GM12878 (cell line): Measurements from ENCODE around the gene LGALS9. TPM values are rescaled to one million over a fixed set of nuclear protein-coding genes. Genes with fewer than 3 reads are reported as not detected.

Source experiments
- ATAC-seq: fragments of 200-7000 bp; cut with Tn5 transposase; 3 replicates; pipeline ENCODE4 v1.9.1; 2020; ENCODE audit warnings: mild to moderate bottlenecking, moderate library complexity
- BruUV-seq: library from RNA; stranded (reverse); fragments of 400-500 nt; replicated peaks from 2 replicates; lab custom pipeline; 2021; lab: Mats Ljungman, UMichigan
- CTCF ChIA-PET: fragments of 300-600 bp; sonication (Branson Sonifier 250); formaldehyde crosslinking; extraction: SDS; loops from one replicate; lab custom pipeline; 2021; ENCODE audit warnings: inconsistent platforms; lab: Yijun Ruan, JAX
- POLR2A ChIA-PET: fragments of 350-600 bp; formaldehyde crosslinking; extraction: SDS; loops from one replicate; lab custom pipeline; 2021; ENCODE audit warnings: inconsistent platforms; lab: Charles Lee
- RAD21 ChIA-PET: fragments of 300-600 bp; sonication (Branson Sonifier 250); formaldehyde crosslinking; loops from one replicate; lab custom pipeline; 2023; ENCODE audit warnings: antibody characterized with exemption; ENCODE audit not compliant: unreplicated experiment; lab: Charles Lee
- SMC1A ChIA-PET: fragments of 300-600 bp; sonication (Branson Sonifier 250); formaldehyde crosslinking; loops from one replicate; lab custom pipeline; 2023; ENCODE audit not compliant: unreplicated experiment, uncharacterized antibody; lab: Charles Lee
- DNase-seq: peaks from one replicate; pipeline ENCODE4 v3.0.0-alpha.2; 2011; ENCODE audit warnings: low read depth, low spot score
- FAIRE-seq: peaks from 3 replicates; lab custom pipeline; 2011; peaks lifted over from hg19 to GRCh38; lab: Jason Lieb, UNC
- H2AFZ ChIP-seq: 2 replicates; pipeline ENCODE4 v1.6.0; 2011; ENCODE audit warnings: low read depth, low read length, control low read depth; ENCODE audit not compliant: control insufficient read depth
- H3K27ac ChIP-seq: 2 replicates; pipeline ENCODE4 v1.5.1; 2011; ENCODE audit warnings: control low read depth; ENCODE audit not compliant: control insufficient read depth, insufficient read depth
- H3K27me3 ChIP-seq, 2 experiments: replicated peaks in 1 of 2; 2 replicates each; pipeline versions ENCODE4 v1.6.0 to v1.6.1; 2011; ENCODE audit warnings: low read length in 1 of 2; ENCODE audit not compliant: control insufficient read depth in 2 of 2, insufficient read depth in 2 of 2
- H3K36me3 ChIP-seq, 2 experiments: 2 replicates each; pipeline ENCODE4 v1.5.1; 2011; ENCODE audit warnings: low read length in 1 of 2; ENCODE audit not compliant: control insufficient read depth in 2 of 2, insufficient read depth in 2 of 2
- H3K4me1 ChIP-seq: 2 replicates; pipeline ENCODE4 v1.6.1; 2011; ENCODE audit warnings: mild to moderate bottlenecking, low read length, moderate library complexity, mixed read lengths; ENCODE audit not compliant: control insufficient read depth, insufficient read depth
- H3K4me2 ChIP-seq: 2 replicates; pipeline ENCODE4 v1.6.0; 2011; ENCODE audit warnings: control low read depth; ENCODE audit not compliant: control insufficient read depth, insufficient read depth
- H3K4me3 ChIP-seq: fragments of 200-600 bp; sonication (generic); 2 replicates; pipeline ENCODE4 v1.5.1; 2016
- H3K79me2 ChIP-seq: 2 replicates; pipeline ENCODE4 v1.6.0; 2011; ENCODE audit warnings: low read length; ENCODE audit not compliant: control insufficient read depth, insufficient read depth
- H3K9ac ChIP-seq: 2 replicates; pipeline ENCODE4 v1.8.0; 2011; ENCODE audit warnings: low read length, control low read depth, mixed read lengths; ENCODE audit not compliant: control insufficient read depth, insufficient read depth
- H3K9me3 ChIP-seq: replicated peaks from 3 replicates; pipeline ENCODE4 v1.5.1; 2011; ENCODE audit warnings: mild to moderate bottlenecking, low read length; ENCODE audit not compliant: control insufficient read depth, insufficient read depth
- H4K20me1 ChIP-seq: 2 replicates; pipeline ENCODE4 v1.6.0; 2011; ENCODE audit not compliant: control insufficient read depth, insufficient read depth
- BCL3 ChIP-seq: IDR thresholded peaks from 2 replicates; pipeline ENCODE4 v1.6.1; 2011; ENCODE audit warnings: borderline replicate concordance, low read depth, mild to moderate bottlenecking, moderate library complexity, low read length; ENCODE audit not compliant: insufficient read depth, poor library complexity, severe bottlenecking
- CHD4 ChIP-seq: fragments of 200-600 bp; sonication (generic); IDR thresholded peaks from 2 replicates; pipeline ENCODE4 v1.6.1; 2016; ENCODE audit warnings: mild to moderate bottlenecking
- CREB1 ChIP-seq: IDR thresholded peaks from 2 replicates; pipeline ENCODE4 v1.6.1; 2012; ENCODE audit warnings: low read depth, mild to moderate bottlenecking, inconsistent platforms
- EGR1 ChIP-seq, 2 experiments: IDR thresholded peaks; 1 replicate in 1 of 2; 2 replicates in 1 of 2; pipeline ENCODE4 v1.6.1; 2011 to 2012; ENCODE audit warnings: low read depth in 2 of 2, low read length in 2 of 2, borderline replicate concordance in 1 of 2, mild to moderate bottlenecking in 1 of 2, moderate library complexity in 1 of 2
- HCFC1 ChIP-seq: fragments of 150-350 bp; IDR thresholded peaks from 2 replicates; pipeline ENCODE4 v1.6.1; 2014; ENCODE audit warnings: low read length
- KDM1A ChIP-seq: fragments of 200-600 bp; sonication (generic); IDR thresholded peaks from 2 replicates; pipeline ENCODE4 v1.6.1; 2016; ENCODE audit warnings: borderline replicate concordance
- NFXL1 ChIP-seq: fragments of 450-650 bp; IDR thresholded peaks from 2 replicates; pipeline ENCODE4 v1.6.1; 2017; ENCODE audit warnings: antibody characterized with exemption, mild to moderate bottlenecking, borderline replicate concordance
- PAX8 ChIP-seq: fragments of 450-650 bp; IDR thresholded peaks from 2 replicates; pipeline ENCODE4 v1.6.1; 2017; ENCODE audit warnings: mild to moderate bottlenecking, moderate library complexity
- PKNOX1 ChIP-seq: fragments of 450-650 bp; IDR thresholded peaks from 2 replicates; pipeline ENCODE4 v1.6.1; 2016; ENCODE audit warnings: mild to moderate bottlenecking
- RUNX3 ChIP-seq: IDR thresholded peaks from 2 replicates; pipeline ENCODE4 v1.6.1; 2012; ENCODE audit warnings: low read length, inconsistent platforms
- SRF ChIP-seq, 2 experiments: IDR thresholded peaks; 2 replicates each; pipeline ENCODE4 v1.6.1; 2011; ENCODE audit warnings: low read depth in 2 of 2, low read length in 2 of 2, mild to moderate bottlenecking in 1 of 2, moderate library complexity in 1 of 2
- TAF1 ChIP-seq: IDR thresholded peaks from 2 replicates; pipeline ENCODE4 v1.6.1; 2011; ENCODE audit warnings: mild to moderate bottlenecking, low read depth, low read length, borderline replicate concordance
- TARDBP ChIP-seq: IDR thresholded peaks from 2 replicates; pipeline ENCODE4 v1.6.1; 2016; ENCODE audit warnings: borderline replicate concordance
- ZBTB4 ChIP-seq: fragments of 450-650 bp; formaldehyde crosslinking; IDR thresholded peaks from 2 replicates; pipeline ENCODE4 v1.4.0; 2022; ENCODE audit warnings: mild to moderate bottlenecking, moderate library complexity
- WGBS: methylation state at CpG from one replicate; pipeline ENCODE4 v1.1.6; 2016; ENCODE audit warnings: low lambda C conversion rate; ENCODE audit not compliant: insufficient replicate concordance, insufficient coverage; ENCODE audit errors: missing lambda C conversion rate; 5-methylcytosine and 5-hydroxymethylcytosine counted together
- in situ Hi-C: fragments of 300-500 bp; cut with MboI; formaldehyde crosslinking; loops from 9 replicates; pipeline ENCODE4 v1.14.3; 2018; ENCODE audit warnings: mixed read lengths
- intact Hi-C: fragments of 100-400 bp; cut with micrococcal nuclease; formaldehyde crosslinking; loops from one replicate; pipeline ENCODE4 v1.14.2; 2022; ENCODE audit not compliant: unreplicated experiment
- polyA plus RNA-seq, 11 experiments: library from polyadenylated mRNA; depleted of rRNA in 4 of 11; unstranded in 6 of 11; stranded (reverse) in 5 of 11; fragments of >200 nt; fragmentation: Nextera tagmentation in 4 of 11; fragmentation: Illumina TruSeq in 1 of 11; extraction: Ambion mirVana in 4 of 11; extraction: Trizol in 1 of 11; gene quantifications; 1 replicate in 1 of 11; 2 replicates in 10 of 11; pipeline versions ENCODE4 v1.2.1 to v1.2.3, GENCODE V29; 2011 to 2016; ENCODE audit warnings: inconsistent platforms in 2 of 11, missing spikeins in 2 of 11, low read depth in 1 of 11
- total RNA-seq, 4 experiments: library from RNA; depleted of rRNA in 3 of 4; stranded (reverse); fragments of >200 nt in 3 of 4; fragmentation: Illumina TruSeq in 1 of 4; extraction: Trizol in 1 of 4; gene quantifications; 2 replicates each; pipeline versions ENCODE4 v1.2.1 to v1.2.3, GENCODE V29; 2013 to 2021

LGALS9 gene
- total and polyA plus RNA-seq, 10 of the 15 experiments (the other 5 are each of a cell fraction or from before 2014, with no cell fraction given), result 22.5 to 294 (median 155) TPM

- no peak for TF ChIP-seq BCL3
- no peak for TF ChIP-seq PKNOX1
- no peak for TF ChIP-seq EGR1 (IDR thresholded peaks at IDR 0.05; ENCODE audit: borderline replicate concordance in 1 of 2, low read depth in 2 of 2, low read length in 2 of 2)
- no peak for TF ChIP-seq CHD4
- no peak for TF ChIP-seq TARDBP
- no peak for TF ChIP-seq CREB1
- no peak for TF ChIP-seq PAX8
These were observed 3.5 kb upstream of the LGALS9 start (continued) for GRCh38 chr17:27627514-27627913.

GRCh38 chr17:27628376-27628775 is 2.6 kb upstream of the LGALS9 start:
- Histone ChIP-seq H3K4me2 (no peak overlapping the region), H2AFZ (no peak overlapping the region), H3K36me3 (peaks cover 3 to 13% of the 10 kb centered on the region in 2 experiments; a peak in 3 of 4 replicates), H3K4me1 (peaks cover 7% of the 10 kb centered on the region), H3K9me3 (no peaks in the 10 kb centered on the region; the same call in 2 of the 3 replicates), H3K4me3 (no peak overlapping the region), H3K27ac (no peak overlapping the region), H4K20me1 (no peaks in the 10 kb centered on the region), H3K79me2 (peaks cover 25% of the 10 kb centered on the region), H3K27me3 (no peaks in the 10 kb centered on the region), H3K9ac (no peak overlapping the region)
- ChIA-PET CTCF (no interaction called here), POLR2A (no interaction called here), RAD21 (no interaction called here), SMC1A (no interaction called here)
- BruUV-seq, result no TSS peak
- 98% methylated on average over 5 of the region's 5 CpGs for WGBS
- no peak for TF ChIP-seq HCFC1
- TF ChIP-seq ZBTB4 (CRISPR knock-in tag), result no peak
- TF ChIP-seq RUNX3, result peak; percentile 36; the same call in 1 of the 2 replicates
- TF ChIP-seq KDM1A, result no peak
- TF ChIP-seq SRF (IDR thresholded peaks at IDR 0.05; ENCODE audit: low read depth in 2 of 2, low read length in 2 of 2), result no peak
- no peak for TF ChIP-seq NFXL1
- no peak for TF ChIP-seq TAF1
- DNase-seq (no peak), FAIRE-seq (no peak), ATAC-seq (no peak)
- in situ Hi-C loops (no loop called here), intact Hi-C loops (no loop called here)
